HEK293T (cell line): ENCODE measurements around the gene KRTAP27-1.

Source experiments
- CTCF ChIA-PET: fragments of 350-600 bp; formaldehyde crosslinking; extraction: SDS; loops from one replicate; lab custom pipeline; 2021; ENCODE audit warnings: antibody characterized with exemption, inconsistent platforms; lab: Yijun Ruan, JAX
- POLR2A ChIA-PET: fragments of 350-600 bp; formaldehyde crosslinking; extraction: SDS; loops from one replicate; lab custom pipeline; 2020; ENCODE audit warnings: antibody characterized with exemption, inconsistent platforms; lab: Yijun Ruan, JAX
- DNase-seq: peaks from one replicate; pipeline ENCODE4 v3.0.0; 2012; ENCODE audit warnings: mixed read lengths; ENCODE audit errors: extremely low spot score
- ARNT ChIP-seq: fragments of 450-650 bp; IDR thresholded peaks from 2 replicates; pipeline ENCODE4 v1.6.1; 2017; ENCODE audit warnings: mild to moderate bottlenecking
- BHLHE40 ChIP-seq: fragments of 450-650 bp; IDR thresholded peaks from 2 replicates; pipeline ENCODE4 v1.6.1; 2016; ENCODE audit warnings: mild to moderate bottlenecking, moderate library complexity, borderline replicate concordance
- CTBP1 ChIP-seq: fragments of 450-650 bp; IDR thresholded peaks from 2 replicates; pipeline ENCODE4 v1.6.1; 2016; ENCODE audit warnings: borderline replicate concordance
- ELF4 ChIP-seq: fragments of 450-650 bp; IDR thresholded peaks from 2 replicates; pipeline ENCODE4 v1.6.1; 2017; ENCODE audit warnings: antibody characterized with exemption
- FOXA1 ChIP-seq: fragments of 450-650 bp; IDR thresholded peaks from 2 replicates; pipeline ENCODE4 v1.6.1; 2016; ENCODE audit warnings: mild to moderate bottlenecking
- FOXK2 ChIP-seq: fragments of 450-650 bp; IDR thresholded peaks from 2 replicates; pipeline ENCODE4 v1.6.1; 2016; ENCODE audit warnings: mild to moderate bottlenecking
- FOXM1 ChIP-seq: fragments of 450-650 bp; IDR thresholded peaks from 2 replicates; pipeline ENCODE4 v1.6.1; 2017; ENCODE audit warnings: mild to moderate bottlenecking, borderline replicate concordance
- HDGF ChIP-seq: fragments of 450-650 bp; IDR thresholded peaks from 2 replicates; pipeline ENCODE4 v1.6.1; 2017; ENCODE audit warnings: antibody characterized with exemption, borderline replicate concordance
- L3MBTL2 ChIP-seq: fragments of 450-650 bp; conservative IDR thresholded peaks from 2 replicates; pipeline ENCODE4 v1.6.1; 2016; ENCODE audit warnings: mild to moderate bottlenecking
- LEF1 ChIP-seq: fragments of 450-650 bp; IDR thresholded peaks from 2 replicates; pipeline ENCODE4 v1.6.1; 2017; ENCODE audit warnings: mild to moderate bottlenecking, borderline replicate concordance
- NFRKB ChIP-seq: fragments of 450-650 bp; IDR thresholded peaks from 2 replicates; pipeline ENCODE4 v1.6.1; 2016; ENCODE audit warnings: mild to moderate bottlenecking, moderate library complexity
- SP1 ChIP-seq: fragments of 450-650 bp; IDR thresholded peaks from 2 replicates; pipeline ENCODE4 v1.6.1; 2017
- SUZ12 ChIP-seq: fragments of 450-650 bp; IDR thresholded peaks from 2 replicates; pipeline ENCODE4 v1.6.1; 2016; ENCODE audit warnings: mild to moderate bottlenecking
- TARDBP ChIP-seq: fragments of 450-650 bp; IDR thresholded peaks from 2 replicates; pipeline ENCODE4 v1.6.1; 2016
- ZNF384 ChIP-seq: fragments of 450-650 bp; IDR thresholded peaks from 2 replicates; pipeline ENCODE4 v1.6.1; 2016
- TF ChIP-seq, protein P1 (sequence below): fragments of 450-650 bp; IDR thresholded peaks from 2 replicates; pipeline ENCODE4 v1.6.1; 2016

Gene KRTAP27-1, protein sequence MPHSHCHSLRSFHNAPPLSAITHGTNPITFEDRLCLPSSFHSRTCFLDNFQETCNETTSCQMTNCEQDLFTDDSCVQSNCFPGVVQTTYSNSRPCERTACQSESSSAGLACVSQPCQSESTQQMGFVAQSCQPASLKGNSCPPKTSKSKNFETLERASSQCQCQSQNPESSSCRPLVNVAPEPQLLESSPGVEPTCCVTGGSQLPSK

GRCh38 chr21:30337276-30337744 lies at the start of gene KRTAP27-1:
Gene KRTAP27-1, minus strand, starts transcription at chr21:30337694. Its CDS starts 26 bp downstream, at chr21:30337668.
- ChIA-PET CTCF (no interaction called here), POLR2A (no interaction called here)
- TF ChIP-seq BHLHE40 (no peak), SUZ12 (no peak), ELF4 (no peak), FOXM1 (no peak), L3MBTL2 (no peak), ZNF384 (no peak), HDGF (no peak), ARNT (no peak), LEF1 (no peak), TARDBP (no peak), FOXA1 (no peak), FOXK2 (no peak), SP1 (no peak), NFRKB (no peak)
- TF ChIP-seq, protein P1, sequence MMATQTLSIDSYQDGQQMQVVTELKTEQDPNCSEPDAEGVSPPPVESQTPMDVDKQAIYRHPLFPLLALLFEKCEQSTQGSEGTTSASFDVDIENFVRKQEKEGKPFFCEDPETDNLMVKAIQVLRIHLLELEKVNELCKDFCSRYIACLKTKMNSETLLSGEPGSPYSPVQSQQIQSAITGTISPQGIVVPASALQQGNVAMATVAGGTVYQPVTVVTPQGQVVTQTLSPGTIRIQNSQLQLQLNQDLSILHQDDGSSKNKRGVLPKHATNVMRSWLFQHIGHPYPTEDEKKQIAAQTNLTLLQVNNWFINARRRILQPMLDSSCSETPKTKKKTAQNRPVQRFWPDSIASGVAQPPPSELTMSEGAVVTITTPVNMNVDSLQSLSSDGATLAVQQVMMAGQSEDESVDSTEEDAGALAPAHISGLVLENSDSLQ, result no peak
- DNase-seq, result no peak

GRCh38 chr21:30382201-30382600 lies 44.7 kb upstream of the KRTAP27-1 start:
- ChIA-PET CTCF (no interaction called here), POLR2A (no interaction called here)
- TF ChIP-seq FOXK2, result no peak
- TF ChIP-seq LEF1, result no peak
- no peak for TF ChIP-seq BHLHE40
- TF ChIP-seq ZNF384, result no peak
- TF ChIP-seq HDGF, result no peak
- TF ChIP-seq FOXA1, result no peak
- no peak for TF ChIP-seq SUZ12
- TF ChIP-seq CTBP1, result no peak
- no peak for TF ChIP-seq SP1
- TF ChIP-seq ARNT, result no peak
- TF ChIP-seq L3MBTL2, result no peak
- TF ChIP-seq, protein P1, result no peak
- DNase-seq, result no peak

DNA sequence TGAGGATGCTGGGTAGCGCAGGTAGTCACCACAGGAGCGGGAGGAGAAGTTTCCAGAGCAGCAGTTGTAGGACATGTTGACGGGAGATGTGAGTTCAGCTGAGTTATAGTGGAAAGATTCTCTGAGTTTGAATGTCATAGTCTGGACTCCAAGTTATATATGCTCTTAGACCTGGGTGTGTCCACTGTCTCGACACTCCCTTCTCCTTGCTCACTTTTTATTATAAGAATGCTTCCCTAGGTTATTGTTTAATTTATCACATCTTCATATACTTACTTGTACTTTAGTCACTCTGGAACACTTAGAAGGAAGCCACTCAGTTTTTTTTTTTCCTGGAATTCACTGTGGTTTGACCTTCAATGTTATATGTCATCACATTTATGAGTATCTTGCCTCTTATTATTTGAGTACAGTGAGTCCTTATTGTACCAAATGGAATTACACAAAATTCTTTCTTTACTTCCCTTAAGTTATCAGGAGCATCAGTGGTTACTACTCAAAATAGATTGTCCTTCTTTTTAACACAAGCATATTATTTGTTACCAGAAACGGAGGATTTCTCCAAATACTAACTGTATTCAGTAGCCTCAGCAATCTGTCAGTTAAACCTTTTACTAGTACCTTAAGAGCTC lies 34.8 kb upstream of the KRTAP27-1 start, which contains the start of gene KRTAP13-2:
Gene KRTAP13-2, minus strand, starts transcription at position 133 of the 632 bp plus-strand sequence. Its CDS starts 58 bp downstream, at position 75.
- no peak for TF ChIP-seq ARNT
- TF ChIP-seq LEF1, result no peak
- no peak for TF ChIP-seq FOXK2
- TF ChIP-seq, protein P1, result no peak
- no peak for TF ChIP-seq SUZ12
- TF ChIP-seq ZNF384, result no peak
- TF ChIP-seq L3MBTL2, result no peak
- TF ChIP-seq NFRKB, result no peak
- no peak for TF ChIP-seq FOXM1
- TF ChIP-seq CTBP1, result no peak

DNA sequence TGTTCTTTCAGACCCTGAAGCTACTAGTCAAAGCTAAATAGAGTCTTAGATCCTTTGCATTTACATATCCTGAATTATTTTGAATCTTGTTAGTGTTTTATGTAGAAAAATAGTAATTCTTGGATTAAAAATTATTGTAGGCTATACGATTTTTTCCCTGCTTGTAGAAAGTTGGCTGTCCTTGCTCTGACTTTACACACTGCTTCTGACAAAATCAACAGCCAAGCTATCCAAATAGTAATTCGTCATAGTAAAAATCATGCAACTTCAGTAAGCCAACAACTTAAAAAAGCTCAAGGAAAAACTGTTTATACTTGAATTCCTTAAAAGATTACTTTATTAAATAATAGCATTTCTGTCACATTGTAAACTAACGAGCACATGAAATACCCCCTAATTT lies 18.4 kb upstream of the KRTAP27-1 start:
- no peak for DNase-seq
- ChIA-PET POLR2A (no interaction called here), CTCF (no interaction called here)
- no peak for TF ChIP-seq ARNT
- no peak for TF ChIP-seq LEF1
- no peak for TF ChIP-seq FOXA1
- TF ChIP-seq HDGF, result no peak
- TF ChIP-seq SP1, result no peak
- TF ChIP-seq CTBP1, result no peak
- TF ChIP-seq L3MBTL2, result no peak
- no peak for TF ChIP-seq ELF4
- TF ChIP-seq FOXM1, result no peak

More for the DNA sequence above, 34.8 kb upstream of the KRTAP27-1 start, which contains the start of gene KRTAP13-2:
- POLR2A ChIA-PET, result no interaction called here
- CTCF ChIA-PET, result no interaction called here
- DNase-seq, result no peak

GRCh38 chr21:30354308-30355005 lies 17.0 kb upstream of the KRTAP27-1 start:
- TF ChIP-seq CTBP1 (no peak), ELF4 (no peak), L3MBTL2 (no peak), LEF1 (no peak), ARNT (no peak), ZNF384 (no peak), SP1 (no peak), HDGF (no peak), FOXK2 (no peak), FOXM1 (no peak), TARDBP (no peak), FOXA1 (no peak), SUZ12 (no peak), BHLHE40 (no peak), NFRKB (no peak)
- TF ChIP-seq, protein P1, result no peak
- POLR2A ChIA-PET, result no interaction called here

More at GRCh38 chr21:30354308-30355005, 17.0 kb upstream of the KRTAP27-1 start:
- no peak for DNase-seq
- CTCF ChIA-PET, result no interaction called here
